ENCODE measurements around the gene C1orf52.
"Not testable (repeated sequence)": the region's sequence is repeated elsewhere in the genome, so short reads cannot be mapped to it uniquely, and the experiment has no call there.

The C1orf52 gene

DNA sequence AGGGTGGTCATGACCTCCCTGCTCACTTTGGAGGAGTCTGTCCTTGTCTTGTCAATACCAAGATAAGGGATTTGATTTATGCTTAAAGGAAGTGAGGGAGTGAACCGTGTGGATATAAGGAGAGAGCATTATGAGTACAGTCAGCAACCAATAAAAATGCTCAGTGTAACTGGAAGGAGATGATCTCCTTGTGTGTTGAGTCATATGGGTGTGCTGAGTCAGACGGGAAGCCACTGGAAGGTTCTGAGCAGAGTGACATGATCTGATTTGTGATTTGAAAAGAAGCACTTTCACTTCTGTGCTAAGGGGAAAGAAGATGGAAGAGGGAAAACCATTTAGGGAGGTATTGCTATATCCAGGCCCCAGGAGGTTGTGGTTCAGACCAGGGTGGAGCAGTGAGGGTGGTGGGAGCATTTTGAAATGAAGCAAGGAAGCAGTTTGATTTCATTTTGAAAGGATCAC is 19.4 kb upstream of the C1orf52 start:
- peak in 1 of 2 donors; percentile 16 for DNase-seq (ENCODE audit: low read depth in 2 of 2)

DNA sequence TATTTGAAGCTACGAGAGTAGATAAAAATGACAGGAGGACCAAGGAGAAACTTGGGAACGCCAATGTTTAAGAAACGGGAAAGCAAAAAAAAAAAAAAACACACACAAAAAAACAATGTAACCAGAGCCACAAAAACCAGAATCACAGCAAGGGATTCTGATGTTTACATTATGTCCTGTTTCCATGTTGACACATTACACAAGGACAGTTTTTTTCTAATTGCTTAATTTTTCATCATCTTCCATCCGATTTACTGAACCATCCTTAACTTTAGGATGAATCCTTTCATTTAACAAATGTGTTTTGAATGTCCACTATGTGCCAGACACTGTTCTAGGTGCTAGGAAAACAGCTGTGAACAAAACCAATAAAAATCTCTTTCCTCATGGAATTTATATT is 18.3 kb upstream of the C1orf52 start:
- no peak for DNase-seq (ENCODE audit: low read depth in 2 of 2)

DNA sequence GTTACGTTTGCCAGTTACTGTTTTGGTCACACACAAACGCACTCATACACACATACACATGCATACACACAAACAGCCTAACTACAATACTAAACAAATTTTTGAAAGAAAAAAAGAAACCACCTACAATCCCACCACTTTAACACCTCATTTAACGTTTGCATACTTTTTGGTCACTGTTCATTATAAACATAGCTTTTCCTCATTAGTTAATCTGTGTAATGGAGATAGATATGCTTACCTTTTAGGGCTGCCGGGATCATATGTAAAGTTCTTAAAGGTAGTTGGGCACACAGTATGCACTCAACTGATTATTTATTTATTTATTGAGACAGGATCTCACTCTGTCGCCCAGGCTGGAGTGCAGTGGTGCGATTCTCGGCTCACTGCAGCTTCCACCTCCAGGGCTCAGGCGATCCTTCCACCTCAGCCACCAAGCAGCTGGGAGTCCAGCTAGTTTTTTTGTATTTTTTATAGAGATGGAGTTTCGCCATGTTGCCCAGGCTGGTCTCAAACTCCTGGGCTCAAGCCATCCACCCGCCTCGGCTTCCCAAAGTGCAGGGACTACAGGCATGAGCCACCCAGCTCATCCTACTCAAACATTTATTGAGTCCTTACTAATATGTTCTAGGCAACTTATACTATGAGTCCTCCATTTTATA is 17.6 kb upstream of the C1orf52 start:
- no peak for DNase-seq (ENCODE audit: low read depth in 2 of 2)

DNA sequence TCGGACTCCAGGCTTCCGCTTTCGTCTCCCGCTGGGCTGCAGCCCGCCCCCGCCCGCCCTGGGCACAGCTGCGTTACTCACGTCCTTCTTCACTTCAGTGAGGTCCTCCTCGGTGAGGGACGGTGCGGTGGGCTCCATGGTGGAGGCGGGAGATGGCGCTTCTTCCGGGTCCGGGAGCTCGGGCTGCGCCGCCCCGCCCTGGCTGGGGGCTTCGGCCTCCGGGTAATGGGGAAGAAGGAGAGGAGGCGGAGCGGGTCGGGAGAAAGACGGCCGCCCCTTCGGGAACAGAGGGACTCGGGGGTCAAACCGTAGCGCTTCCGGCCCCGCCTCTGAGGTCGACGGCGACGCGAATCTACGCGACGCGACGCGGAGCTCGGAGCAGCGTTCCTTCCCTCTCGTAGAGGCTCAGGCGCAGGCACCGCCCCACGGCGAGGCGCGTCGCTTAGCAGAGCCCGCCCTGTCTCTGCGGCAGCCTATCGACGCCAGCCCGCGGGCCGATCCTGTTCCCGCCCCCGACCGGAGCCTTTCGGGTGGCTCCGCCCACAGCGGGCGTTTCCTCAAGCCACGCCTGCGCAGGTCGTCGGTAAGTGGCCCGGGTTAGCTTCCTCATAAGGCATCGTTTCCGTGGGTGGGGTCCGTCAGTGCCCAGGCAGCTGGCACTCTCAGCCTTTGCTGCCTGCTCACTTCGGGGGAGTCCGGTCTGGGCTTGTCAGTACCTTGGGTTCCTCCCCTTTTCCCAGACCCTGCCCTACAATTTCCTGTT is 16.9 kb upstream of the C1orf52 start, which contains the start of gene BCL10:
TSS of gene BCL10 (minus strand) at position 418 of the 763 bp plus-strand sequence. CDS start at position 138, 280 bp downstream.
- DNase-seq (ENCODE audit: low read depth in 2 of 2) = peak; percentile 94

DNA sequence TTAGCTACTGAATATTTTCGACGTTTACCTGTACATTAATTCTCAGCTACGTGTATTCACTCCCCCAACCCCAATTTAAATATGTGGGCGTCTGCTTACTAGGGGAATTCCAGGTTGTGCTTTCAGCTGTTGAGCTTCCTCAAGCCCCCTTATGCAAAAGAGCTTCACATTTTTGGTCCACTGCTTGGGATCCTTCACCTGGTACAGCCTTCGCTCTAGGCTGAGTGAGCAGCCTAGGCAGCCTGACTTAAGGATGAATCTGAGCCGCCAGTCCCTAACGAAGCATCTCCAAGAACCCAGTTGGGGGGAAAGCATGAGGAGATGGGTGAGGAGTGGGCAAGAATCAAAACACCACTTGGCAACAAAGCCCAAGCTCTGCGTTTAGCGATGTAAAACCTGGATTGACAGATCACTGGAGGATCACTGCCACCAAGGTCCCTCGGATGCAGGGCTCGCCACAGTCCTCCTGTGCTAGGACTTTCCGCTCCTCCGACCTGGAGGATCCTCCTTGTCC is 16.3 kb upstream of the C1orf52 start:
- DNase-seq (ENCODE audit: low read depth in 2 of 2) = no peak

DNA sequence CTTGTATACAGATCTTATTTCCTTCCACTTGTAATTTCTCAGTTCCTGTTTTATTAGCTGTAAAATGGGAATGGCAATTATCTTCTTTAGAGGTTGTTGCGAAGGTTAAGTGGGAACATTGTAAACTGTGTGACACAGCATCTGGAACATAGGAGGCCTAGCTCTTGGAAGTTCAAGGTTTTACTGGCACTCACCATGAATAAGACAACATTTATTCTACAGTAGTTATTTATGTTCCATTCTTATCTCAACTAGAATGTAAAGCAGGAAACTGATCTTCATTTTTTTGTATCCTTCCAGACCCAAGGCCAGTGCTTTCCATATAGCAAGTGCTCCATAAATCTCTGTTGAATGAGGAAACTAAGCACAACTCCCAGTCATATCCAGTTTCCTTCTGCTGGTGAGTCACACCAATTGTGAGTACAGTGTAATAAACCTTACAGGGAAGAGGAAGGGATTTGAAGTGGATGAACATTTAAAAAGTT is 15.5 kb upstream of the C1orf52 start:
- DNase-seq (ENCODE audit: low read depth in 2 of 2) = no peak

DNA sequence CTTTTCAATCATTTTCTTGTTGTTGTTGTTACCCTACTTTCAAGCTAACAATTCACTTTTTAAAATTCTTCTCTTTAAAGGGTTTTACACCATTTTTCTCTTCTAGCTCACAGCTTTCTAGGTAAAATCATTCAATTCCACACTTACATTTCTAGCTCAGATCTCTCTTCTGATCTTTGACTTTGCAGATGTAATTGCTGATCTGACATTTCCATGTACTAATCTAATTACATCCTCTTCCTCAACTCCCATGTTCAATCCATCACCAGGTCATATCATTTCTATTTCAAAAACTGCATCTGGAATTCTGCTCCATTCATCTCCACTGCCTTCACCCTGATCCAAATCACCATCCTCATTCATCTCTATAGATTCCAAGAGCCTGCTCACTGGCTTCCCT is 13.9 kb upstream of the C1orf52 start:
- DNase-seq (ENCODE audit: low read depth in 2 of 2) = no peak

DNA sequence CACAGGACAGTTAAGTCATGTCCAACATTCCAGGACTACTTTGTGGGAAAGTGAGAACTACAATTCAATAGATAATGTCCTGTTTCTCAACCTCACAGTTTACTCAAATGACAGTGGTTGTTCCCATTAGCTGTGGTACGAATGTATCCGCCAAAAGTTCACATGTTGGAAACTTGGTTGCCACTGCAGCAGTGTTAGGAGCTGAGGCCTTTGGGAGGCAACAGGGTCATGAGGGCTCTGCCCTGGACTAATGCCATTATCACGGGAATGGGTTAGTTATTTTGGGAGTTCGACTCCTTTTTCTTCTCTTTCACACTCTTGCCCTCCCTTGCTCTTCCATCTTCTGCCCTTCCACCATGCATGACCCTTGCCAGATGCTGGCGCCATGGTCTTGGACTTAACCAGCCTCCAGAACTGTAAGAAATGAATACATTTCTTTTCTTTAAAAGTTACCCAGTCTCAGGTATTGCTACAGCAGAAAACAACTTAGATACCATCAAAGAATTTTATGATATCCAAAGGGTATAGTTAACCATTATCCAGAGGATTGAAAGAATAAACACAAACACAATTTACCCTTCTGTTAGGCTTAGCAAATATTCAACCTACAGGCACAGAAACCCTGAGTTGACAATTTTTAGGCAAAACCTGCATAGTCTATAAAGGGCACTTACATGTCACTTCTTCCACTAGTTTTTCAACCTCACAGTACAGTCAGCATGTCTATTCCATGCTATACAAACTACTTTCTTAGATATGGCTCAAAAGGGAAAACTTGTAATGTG is 9.5 kb upstream of the C1orf52 start:
- no peak for DNase-seq (ENCODE audit: low read depth in 2 of 2)

DNA sequence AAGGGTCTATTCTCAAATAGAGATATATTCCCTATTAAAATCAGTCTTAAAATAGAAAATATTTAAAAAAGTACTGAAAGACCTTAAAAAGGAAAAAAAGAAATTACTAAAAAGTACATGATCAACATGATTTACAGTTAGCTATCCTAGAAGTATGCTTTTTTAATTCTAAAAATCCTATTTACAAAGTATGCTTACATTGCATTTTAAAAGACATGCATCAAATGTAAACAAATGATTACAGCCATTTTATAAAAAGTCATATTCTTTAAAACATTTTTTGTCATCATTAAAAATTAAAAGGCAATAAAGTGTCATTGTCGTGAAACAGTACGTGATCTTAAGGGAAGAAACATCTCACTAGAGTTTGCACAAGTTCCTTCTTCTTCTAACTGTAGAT is 7.9 kb upstream of the C1orf52 start:
- DNase-seq (ENCODE audit: low read depth in 2 of 2) = no peak

DNA sequence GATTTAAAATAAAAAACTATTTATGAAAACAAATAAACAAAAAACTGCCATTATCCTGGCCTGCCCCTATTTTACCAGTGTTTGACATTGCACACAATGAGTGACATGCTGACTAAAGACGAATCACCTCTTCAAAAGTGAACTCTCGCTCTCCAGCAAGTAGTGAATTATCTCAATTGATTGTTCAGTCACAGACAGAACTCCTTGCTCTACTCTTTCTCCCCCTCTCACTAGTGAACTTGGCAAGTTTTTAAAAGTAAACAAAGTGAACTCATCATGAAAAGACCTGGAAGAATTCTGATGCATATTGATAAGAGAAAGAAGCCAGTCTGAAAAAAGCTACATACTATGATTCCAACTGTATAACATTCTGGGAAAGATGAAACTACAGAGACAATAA is 4.7 kb upstream of the C1orf52 start:
- DNase-seq (ENCODE audit: low read depth in 2 of 2) = no peak

DNA sequence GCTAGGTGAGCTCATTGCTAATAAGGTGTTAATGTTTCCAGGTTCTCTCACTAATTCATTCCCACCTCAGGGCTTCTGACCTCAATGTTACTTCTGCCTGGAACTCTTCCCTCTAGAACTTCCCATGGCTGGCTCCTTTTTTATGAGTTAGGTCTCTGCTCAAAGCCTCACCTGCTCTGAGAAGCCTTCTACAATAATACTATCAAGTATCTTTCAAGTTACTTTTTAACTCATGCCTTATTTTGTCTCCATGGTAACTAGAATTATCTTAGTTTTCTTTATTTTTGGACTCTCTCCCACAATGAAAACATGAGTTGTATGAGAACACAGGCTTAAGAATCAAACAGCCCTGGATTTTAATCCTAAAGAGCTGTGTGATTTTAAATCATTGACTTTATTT is 3.5 kb upstream of the C1orf52 start:
- DNase-seq (ENCODE audit: low read depth in 2 of 2) = no peak

DNA sequence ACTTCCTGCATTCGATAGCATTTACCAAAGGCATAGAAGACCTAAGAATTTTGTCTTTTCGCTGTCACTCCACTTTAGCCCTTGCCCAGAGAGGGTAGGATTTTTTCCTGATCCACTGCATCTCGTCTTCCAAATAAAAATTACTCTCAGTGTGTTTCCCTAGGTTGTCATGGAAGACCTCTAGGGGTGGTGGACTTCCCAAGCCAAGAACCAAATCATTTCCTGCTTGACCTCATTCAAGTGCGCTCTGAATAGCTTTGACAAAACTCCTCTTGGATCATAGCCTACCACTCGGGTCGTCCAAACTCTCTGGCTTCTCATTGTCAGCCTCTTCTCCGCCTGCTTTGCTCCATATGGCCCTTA is 431 bp upstream of the C1orf52 start:
- DNase-seq (ENCODE audit: low read depth in 2 of 2) = no peak

DNA sequence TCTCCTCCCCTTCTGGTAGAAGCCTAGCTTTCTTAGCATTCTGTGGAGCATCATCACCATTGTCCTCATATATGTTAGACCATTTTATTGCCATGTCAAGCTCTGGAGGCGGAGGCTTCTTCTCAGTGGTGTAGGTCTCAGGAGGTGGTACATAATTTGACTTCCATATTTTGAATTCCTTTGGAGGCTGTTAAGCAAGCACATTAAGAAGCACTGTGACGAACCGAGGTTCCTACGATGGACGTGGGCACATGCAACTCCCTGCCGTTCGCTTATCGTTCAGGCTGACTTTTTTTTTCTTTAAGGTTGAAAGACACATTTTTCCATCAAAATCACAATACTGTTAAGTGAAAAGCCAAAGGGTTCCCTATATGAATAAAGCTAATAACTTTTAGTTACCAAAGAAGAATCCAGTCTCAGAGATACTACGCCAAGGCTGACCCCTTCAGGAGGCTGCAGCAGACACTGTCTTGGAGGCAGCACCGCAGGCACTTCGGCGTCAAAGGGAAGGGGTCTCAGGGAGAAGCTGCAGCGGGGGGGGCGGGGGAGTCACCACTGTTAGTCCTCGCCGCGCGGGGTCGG is 835 bp downstream of the C1orf52 start:
- DNase-seq (ENCODE audit: low read depth in 2 of 2) = no peak

DNA sequence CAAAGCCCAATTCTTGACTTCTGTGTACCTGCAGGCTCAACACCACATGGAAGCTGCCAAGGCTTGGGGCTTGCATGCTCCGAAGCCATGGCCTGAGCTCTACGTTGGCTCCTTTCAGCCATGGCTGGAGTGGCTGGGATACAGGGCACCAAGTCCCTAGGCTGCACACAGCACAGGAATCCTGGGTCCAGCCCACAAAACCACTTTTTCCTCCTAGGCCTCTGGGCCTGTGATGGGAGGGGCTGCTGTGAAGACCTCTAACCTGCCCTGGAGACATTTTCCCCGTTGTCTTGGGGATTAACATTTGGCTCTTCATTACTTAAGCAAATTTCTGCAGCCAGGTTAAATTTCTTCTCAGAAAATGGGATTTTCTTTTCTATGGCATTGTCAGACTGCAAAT is 10.4 kb downstream of the C1orf52 start:
- DNase-seq (ENCODE audit: low read depth in 2 of 2) = not testable (repeated sequence)

DNA sequence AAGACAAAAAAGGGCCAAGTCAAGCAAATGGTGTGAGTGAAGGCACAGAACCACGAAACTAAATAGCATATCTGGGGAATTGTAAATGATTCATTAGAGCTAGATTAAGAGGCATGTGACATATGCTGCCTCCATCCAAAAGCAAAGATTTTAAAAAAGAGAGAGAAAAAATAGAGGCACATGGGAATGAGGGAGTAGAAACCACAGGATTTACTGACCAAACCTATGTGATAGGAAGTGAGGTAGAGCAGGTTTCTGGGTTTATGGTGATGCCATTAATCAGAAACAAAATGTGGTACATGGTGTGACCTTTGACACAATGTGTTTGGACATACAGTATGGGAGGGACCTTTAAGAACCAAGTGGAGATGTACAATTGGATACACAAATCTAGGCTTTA is 13.6 kb downstream of the C1orf52 start:
- DNase-seq (ENCODE audit: low read depth in 2 of 2) = no peak

DNA sequence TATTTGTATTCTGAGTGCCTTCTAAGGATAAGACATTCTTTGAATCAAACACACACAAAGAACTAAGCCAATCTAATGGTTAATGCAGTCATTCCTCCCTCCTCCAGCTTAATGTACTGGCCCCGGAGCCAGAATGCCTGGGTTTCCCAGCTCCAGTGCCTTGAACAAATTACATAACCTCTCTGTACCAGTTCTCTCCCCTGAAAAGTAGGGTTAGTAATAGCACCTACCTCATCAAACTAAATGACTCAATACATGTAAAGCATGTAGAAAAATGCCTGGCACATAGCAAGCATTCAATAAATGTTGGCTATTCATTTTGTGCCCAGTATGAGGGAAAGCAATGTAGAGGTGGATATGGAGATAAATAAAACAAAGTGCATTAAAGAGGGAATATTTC is 14.0 kb downstream of the C1orf52 start:
- no peak for DNase-seq (ENCODE audit: low read depth in 2 of 2)

DNA sequence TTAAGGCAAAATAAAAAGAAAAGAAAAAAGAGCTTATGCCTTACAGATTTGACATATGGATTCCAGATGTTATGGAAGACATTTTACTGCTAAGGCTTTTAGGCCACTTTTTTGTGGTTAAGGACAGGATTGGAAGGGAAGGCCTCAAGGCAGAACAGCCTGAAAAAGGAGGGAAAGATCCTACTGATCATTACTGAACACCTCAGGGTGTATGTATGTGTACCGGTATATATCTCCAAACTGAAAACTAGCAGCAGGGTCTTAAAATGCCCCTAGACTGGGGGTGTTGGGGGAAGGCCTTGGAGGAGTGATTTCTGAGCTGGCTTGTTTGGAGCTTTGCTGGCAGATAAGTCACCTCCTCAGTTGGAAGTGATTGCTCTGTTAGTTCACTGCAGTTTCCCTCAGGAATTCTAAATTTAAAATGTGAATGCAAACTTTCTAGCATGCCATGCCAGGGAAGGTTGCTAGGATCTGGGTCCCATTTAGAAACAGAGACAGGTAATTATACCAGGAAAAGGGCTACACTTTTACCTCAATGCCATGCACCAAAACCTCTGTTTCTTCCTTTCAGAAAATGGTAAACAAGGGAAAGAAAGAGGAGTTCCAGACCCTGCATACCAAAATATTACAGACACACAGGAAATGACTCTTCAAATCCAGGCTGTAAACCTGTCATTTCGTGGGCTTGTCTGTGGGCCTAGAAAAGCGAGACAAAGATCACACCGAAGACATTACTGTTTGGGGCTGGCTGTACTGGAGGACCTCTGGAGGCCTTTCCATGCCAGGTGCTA is 15.0 kb downstream of the C1orf52 start:
- DNase-seq (ENCODE audit: low read depth in 2 of 2) = no peak

DNA sequence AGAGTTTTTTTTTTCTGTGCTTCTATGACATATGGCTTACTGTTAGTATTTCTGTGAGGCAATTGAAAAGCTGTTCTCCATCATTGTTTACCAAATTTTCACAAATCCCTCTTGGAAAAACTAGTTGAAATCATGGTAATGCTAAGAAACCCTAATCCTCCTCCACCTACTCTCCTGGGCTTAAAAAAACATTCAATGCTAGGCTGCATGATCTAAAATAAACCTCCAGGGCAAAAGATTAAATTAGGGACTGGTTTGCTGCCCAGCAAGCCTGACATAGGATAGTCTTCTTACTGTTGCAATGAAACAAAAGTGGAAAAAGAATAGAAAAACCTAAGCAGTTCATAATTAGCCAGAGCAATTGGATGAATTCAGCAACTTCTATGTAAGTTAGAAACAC is 16.1 kb downstream of the C1orf52 start:
- DNase-seq (ENCODE audit: low read depth in 2 of 2) = no peak

DNA sequence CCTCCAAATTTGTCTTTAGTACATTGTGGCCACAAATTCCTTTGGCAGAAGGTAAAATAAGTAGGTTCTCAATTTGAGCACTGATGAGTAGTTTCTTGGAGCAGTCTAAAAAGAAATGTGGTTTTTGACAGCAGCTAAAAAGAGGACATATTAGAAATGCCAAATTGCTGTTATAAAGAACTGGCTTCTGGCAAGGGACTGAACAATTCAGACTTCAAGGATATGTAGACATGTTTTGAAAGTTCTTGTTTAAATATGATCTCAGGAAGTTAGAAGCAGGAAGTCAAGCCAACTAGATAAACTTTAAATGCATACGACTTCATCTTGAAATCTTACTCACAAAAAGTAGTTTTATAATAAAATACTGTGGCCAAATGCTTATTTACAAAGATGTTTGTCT is 18.8 kb downstream of the C1orf52 start:
- DNase-seq (ENCODE audit: low read depth in 2 of 2) = no peak

DNA sequence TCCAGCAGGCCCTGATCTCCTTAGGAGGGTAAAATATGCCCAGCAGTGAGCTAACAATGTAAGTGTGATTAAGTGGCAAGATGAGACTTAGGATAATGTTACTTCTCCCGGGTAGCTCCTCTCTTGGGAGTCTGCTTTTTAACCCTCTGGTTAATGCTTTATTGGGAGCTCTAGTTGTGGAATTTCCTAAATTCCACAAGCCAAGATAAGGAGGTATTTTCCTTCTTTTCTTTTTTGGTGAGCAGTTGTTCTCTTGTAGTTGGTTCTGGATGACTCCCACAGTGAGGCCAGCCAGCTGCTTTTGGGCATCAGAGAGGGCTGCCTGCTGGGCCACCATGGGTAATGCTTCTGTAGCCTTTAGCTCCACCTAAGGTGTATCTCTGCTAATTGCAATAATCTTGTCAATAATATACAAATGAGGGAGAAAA is 19.3 kb downstream of the C1orf52 start:
- no peak for DNase-seq (ENCODE audit: low read depth in 2 of 2)

DNA sequence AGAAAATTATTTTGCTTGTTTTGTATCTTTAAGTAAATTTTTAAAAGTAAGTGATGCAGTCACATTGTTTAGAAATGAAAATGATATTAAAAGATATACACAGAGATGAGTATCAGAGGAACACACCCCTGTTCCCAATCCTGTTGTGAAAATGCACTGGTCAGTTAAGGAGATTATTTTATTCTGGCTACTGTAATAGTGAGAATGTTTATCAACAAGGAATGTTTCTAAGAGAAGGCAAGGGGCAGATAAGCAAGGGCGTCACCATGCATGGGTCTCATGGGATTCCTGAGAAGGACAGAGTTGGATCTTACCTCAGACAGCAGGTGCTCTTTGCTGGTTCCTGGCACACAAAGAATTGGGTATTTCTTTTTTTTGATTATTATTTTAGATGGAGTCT is 21.8 kb downstream of the C1orf52 start:
- DNase-seq (ENCODE audit: low read depth in 2 of 2) = no peak
